Stomach (tissue), 4 donors: ENCODE results near the gene RBM38.

ENCODE experiments used
- CTCF ChIP-seq, 7 experiments: fragments of 450-650 bp in 4 of 7; fragments of 200-600 bp in 3 of 7; sonication (generic) in 3 of 7; IDR thresholded peaks; one replicate each; pipeline ENCODE4 v1.5.1; 2016 to 2019; ENCODE audit warnings: antibody characterized with exemption in 7 of 7, control low read depth in 2 of 7, mild to moderate bottlenecking in 1 of 7
- POLR2A ChIP-seq, 4 donors: fragments of 450-650 bp; IDR thresholded peaks; one replicate each; pipeline ENCODE4 v1.6.1; 2016; ENCODE audit warnings: antibody characterized with exemption in 4 of 4, control low read depth in 2 of 4, mild to moderate bottlenecking in 1 of 4, moderate library complexity in 1 of 4
- POLR2AphosphoS5 ChIP-seq, 3 donors: sonication (generic); formaldehyde crosslinking; IDR thresholded peaks; one replicate each; pipeline ENCODE4 v1.6.1; 2016; ENCODE audit warnings: antibody characterized with exemption in 3 of 3

- TF ChIP-seq CTCF (IDR thresholded peaks at IDR 0.05), result no peak
- TF ChIP-seq POLR2AphosphoS5 (IDR thresholded peaks at IDR 0.05), result no peak
- TF ChIP-seq POLR2A (IDR thresholded peaks at IDR 0.05), result no peak
These were observed 58.5 kb downstream of the RBM38 start for GRCh38 chr20:57449398-57450354.
